LoVo (cell line): ENCODE results near the gene MINDY2.
"Not testable (repeated sequence)": the region's sequence is repeated elsewhere in the genome, so short reads cannot be mapped to it uniquely, and the experiment has no call there.

Experiments used
- DNase-seq: peaks from one replicate; pipeline ENCODE4 v3.0.0-alpha.2; 2016; ENCODE audit warnings: low spot score

Gene MINDY2

DNA sequence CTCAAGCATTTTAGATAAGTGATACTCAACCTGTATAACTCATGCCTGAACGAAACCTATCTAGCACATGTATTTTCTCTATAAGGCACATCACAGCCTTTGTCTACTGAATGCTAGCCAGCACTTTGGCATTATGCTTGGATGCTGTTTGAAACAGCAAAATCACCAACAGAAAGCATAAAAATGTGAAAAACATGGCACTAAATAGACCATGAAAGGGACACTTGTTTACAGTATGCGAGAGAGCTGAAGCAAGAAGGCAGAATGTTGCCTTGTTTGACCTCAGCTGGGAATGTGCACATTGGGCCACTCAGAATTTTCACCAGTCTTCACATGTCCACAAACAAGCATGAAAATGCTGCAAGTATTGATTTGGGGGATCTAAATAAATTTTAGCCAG lies 59.5 kb downstream of the MINDY2 start:
- DNase-seq: no peak

DNA sequence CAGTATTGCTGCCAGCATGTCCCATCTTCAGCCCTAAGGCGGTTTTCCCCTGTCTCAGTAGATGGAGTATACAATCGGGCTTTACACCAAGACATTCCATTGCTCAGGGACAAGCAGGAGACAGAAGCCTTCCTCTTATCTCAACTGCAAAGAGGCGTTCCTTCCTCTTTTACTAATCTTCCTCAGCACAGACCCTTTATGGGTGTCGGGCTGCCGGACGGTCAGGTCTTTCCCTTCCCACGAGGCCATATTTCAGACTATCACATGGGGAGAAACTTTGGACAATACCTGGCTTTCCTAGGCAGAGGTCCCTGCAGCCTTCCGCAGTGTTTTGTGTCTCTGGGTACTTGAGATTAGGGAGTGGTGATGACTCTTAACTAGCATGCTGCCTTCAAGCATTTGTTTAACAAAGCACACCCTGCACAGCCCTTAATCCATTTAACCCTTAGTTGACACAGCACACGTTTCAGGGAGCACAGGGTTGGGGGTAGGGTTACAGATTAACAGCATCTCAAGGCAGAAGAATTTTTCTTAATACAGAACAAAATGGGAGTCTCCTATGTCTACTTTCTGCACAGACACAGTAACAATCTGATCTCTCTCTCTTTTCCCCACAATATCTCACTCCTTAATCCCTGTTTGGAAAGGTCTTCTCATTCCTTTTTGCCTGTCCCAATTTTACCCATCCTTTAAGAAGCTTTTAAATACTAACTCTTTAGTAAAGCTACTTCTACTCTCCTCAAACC lies 62.8 kb downstream of the MINDY2 start:
- DNase-seq: not testable (repeated sequence)

DNA sequence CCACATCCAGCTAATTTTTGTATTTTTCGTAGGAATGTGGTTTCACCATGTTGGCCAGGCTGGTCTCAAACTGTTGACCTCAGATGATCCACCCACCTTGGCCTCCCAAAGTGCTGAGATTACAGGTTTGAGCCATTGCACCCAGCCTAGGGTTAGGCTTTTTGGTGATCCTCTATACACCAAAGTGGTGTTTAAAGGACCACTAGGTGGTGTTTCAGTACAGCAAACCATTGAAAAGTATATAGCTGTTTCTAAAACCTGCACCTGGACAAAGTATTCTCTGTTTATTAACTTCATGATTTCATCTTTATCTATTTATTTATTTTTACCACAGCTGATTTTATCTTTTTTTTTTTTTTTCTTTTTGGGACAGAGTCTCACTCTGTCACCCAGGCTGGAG lies 68.4 kb downstream of the MINDY2 start:
- DNase-seq: no peak

DNA sequence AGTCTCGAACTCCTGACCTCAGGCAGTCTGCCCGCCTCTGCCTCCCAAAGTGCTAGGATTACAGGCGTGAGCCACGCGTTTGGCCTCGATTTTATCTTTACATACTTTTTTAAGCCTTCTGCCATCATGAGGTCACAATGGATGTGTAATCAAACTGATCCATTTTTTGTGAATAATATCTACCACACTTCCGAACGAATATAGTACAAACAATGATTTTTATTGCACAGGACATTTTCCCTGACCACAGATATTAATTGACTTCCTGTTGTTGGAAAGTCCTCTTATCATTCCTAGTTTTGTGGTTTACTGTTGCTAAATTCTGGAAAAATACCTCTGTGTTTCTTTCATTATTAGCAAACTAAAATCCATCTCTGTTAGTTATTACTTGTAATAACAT lies 68.9 kb downstream of the MINDY2 start:
- no peak for DNase-seq

DNA sequence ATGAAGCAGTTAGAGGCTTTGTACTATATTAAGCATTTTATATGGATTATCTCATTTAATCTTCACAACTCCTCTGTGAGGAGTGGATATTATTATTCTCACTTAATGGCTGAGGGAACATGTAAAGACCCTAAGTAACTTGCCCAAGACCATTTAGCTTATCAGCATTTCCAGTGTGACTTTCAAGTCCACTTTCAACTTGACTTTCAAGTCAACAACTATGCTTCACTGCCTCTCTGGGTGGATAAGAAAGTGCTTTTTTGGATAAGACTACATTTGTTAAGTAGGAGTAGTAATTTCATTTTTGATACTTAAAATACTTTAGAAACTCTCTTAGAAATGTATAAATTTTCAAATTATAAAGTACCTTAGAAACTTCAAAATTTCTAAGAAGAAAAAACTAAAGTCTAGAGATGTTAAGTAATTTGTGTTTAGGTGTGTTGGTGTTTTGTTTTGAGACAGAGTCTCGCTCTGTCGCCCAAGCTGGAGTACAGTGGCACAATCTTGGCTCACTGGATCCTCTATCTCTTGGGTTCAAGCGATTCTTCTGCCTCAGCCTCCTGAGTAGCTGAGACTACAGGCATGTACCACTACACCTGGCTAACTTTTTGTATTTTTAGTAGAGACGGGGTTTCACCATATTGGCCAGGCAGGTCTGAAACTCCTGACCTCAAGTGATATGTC lies 71.8 kb downstream of the MINDY2 start:
- DNase-seq: no peak

DNA sequence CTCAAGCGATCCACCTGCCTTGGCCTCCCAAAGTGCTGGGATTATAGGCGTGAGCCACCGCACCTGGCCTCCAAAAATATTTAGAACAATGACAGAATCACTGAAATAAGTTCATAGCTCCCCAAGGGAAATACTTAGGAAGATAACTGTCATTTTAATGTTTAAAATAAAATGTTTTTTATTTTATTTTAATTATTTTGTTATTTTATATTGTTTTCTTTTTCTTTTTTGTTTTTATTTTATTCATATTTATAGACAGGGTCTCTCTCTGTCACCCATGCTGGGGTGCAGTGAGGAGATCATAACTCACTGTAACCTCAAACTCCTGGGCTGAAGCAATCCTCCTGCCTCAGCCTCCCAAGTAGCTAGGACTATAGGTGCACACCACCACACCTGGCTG lies 80.1 kb downstream of the MINDY2 start:
- not testable (repeated sequence) for DNase-seq

DNA sequence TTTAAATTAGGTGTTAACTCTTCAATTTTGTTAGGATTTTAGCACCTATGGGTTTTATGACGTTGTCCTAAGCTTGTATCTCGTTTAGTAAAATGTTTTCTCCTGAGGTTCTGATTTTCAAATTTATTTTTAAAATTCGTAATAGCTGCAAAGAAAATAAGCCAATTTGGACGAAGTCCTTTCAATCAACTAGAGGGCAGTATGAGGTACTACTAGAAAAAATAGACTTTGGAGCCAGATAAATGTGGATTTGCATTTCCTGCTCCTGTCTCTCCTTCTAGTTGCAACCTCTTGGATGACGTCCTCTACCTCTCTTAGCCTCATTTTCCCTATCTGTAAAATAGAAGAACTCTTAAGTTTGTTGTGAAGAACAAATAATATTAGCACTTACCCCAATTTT lies 81.2 kb downstream of the MINDY2 start:
- no peak for DNase-seq

DNA sequence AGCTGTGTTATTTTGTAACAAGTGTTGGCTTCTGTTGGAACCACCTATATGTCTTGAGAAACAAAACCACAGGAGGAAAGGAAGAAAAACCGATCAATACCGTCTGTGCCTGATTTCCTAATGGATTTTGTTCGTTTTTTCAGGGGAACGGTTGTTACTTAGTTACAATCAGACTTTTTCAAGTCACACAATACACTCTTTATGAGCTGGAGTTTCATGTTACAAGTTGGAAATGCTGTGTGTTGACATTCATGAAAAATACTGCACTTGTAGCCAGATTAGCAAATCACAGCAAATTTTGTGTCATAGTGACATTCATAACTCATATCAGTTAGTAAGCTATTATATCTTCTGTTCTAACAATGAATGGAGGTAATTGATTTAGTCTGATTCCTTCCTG lies 83.5 kb downstream of the MINDY2 start:
- DNase-seq: no peak

DNA sequence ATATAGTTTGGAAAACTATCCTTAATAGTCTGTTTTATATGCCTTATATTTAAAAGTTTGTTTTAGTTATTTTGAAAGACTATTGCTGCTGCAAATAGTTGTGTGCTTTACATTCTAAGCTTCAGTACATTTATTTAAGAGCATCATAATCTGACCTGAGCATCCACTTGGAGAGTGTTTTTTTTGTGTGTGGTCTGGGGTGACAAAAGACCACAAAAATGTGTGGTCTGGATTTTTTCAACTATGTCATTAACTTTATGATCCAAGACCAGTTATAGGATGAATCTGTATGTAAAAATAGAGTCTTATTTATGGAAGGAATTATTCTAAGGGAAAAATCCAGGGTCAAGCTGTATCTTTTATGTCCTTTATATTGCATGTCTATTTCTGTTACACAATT lies 85.0 kb downstream of the MINDY2 start:
- DNase-seq: no peak

DNA sequence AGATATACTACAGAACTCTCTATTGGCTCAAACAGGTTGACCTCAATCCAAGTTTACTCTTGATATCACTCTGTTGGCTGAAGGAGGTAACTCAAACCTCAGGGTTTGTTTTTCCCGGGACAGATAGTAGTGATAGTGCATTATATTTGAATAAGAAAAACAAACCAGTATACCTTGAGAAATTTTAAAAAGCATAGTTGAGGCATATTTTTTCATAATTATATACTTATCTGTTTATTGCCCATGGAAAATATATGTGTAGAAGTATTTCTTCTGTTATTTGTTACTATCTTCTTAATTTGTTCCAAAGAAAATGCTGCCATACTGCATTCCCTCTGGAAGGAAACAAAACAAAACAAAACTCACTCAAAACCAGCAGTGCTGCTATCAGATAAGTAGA lies 85.5 kb downstream of the MINDY2 start:
- not testable (repeated sequence) for DNase-seq

DNA sequence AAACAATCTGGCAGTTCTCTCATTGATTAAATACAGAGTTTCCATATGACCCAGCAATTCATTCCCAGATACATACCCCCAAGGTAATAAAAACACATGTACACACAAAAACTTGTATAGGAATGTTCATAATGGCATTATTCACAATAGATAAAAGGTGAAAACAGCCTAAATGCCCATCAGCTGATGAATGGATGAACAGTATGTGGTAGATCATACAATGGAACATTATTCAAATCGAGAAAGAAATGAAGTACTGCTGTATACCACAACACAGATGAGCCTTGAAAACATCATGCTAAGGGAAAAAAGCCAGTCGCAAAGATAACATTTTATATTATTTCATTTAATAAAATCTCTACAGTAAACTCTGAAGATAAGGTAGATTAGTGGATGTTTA lies 91.2 kb downstream of the MINDY2 start:
- DNase-seq: no peak

DNA sequence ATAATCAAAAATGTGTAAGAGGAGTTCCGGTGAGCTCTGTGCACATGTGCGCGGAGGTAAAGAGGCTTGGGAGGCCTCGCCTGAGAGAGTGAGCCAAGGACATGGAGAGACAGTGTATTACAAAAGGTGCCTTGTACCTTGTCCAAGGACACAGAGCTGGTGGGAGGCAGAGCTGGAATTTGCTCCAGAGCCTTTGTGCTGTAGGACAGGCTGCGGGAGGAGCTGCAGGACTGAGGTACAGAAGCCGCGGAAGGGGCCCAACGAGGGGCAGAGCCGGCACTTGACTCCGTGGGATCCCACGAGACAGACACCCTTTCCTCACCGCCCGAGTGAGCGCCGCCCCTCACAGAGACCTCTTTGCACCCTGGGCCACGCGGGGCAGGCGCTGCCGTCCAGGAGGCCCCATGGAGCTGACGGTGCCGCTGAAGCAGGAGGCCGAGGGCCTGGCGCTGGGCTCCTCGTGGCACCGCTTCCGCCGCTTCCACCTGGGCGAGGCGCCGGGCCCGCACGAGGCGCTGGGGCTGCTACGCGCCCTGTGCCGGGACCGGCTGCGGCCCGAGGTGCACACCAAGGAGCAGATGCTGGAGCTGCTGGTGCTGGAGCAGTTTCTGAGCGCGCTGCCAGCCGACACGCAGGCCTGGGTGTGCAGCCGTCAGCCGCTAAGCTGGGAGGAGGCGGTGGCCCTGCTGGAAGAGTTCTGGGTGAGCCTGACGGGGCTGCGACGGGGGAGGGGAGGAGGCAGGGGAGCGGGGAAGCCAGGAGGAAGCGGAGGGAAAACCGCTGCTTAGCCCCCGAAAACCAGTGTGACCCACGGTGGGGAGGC lies 93.7 kb downstream of the MINDY2 start:
- no peak for DNase-seq

DNA sequence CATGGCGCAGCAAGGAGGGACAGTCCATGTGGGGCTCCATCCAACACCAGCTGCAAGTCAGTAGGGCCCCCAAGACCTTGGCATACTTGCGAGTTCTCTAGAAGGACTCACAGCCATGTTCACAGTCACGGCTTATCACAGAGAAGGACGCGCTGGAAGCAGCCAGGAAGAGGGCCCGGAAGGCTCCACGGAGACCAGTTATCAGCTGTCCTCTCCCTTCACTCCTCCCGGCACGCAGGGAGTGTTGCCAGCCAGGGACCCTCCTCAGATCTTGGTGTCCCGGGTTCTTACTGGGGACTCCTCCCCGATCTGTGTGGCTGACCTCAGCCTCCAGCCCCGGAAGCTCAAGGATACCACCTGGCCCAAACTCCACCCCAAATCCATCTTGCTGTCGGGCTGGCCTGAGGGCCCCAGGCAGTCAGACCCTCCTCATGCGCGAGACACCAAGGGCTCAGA lies 94.4 kb downstream of the MINDY2 start:
- no peak for DNase-seq

DNA sequence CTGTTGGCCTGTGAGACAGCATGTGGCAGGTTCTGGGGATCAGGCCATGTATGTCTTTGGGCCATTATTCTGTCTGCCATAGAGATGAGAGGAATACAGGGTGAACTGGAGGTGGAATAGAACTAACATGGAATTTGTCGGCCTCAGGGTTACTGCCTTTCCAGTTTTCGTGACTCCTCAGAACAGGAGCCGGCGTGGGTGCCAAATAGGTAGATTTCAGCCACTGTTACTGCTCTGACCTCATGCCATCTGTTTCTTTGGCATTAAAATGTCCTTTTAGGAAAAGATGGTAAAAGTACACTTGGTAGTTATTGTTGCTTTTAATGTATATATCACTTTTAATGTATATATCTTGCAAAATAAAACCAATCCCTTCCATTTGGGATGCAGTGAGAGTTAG lies 96.8 kb downstream of the MINDY2 start:
- no peak for DNase-seq

DNA sequence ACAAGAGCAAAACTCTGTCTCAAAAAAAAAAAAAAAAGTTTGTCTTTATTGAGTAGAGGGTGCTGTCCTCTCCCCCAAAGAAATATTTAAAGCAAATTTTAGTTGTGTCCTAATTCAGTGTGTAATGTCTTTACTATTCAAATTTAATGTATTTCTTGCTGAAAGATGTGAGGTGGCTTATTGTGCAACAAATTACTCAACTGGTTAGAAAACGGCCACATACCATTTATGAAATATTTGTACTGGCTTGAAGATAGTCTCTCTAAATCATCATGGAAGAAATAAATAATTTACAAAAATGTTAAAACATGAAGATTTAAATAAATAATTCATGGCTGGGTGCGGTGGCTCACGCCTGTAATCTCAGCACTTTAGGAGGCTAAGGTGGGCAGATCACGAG lies 99.3 kb downstream of the MINDY2 start:
- no peak for DNase-seq

DNA sequence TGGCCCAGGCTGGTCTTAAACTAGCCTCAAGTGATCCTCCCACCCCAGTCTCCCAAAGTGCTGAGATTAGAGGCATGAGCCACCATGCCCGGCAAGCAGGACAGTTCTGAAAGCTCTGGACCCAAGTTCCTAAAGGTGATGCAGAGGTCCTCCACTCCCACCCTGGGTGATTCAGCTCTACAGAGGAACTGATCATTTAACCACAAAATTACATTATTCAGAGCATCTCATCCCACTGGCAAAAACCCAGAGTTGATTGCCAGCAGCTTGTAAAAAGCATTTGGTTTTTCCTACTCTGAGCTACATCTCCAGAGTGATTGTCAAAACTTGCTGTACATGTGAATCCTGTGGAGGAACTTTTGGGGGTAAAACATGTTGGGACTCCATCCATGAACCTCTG lies 102.2 kb downstream of the MINDY2 start:
- no peak for DNase-seq

DNA sequence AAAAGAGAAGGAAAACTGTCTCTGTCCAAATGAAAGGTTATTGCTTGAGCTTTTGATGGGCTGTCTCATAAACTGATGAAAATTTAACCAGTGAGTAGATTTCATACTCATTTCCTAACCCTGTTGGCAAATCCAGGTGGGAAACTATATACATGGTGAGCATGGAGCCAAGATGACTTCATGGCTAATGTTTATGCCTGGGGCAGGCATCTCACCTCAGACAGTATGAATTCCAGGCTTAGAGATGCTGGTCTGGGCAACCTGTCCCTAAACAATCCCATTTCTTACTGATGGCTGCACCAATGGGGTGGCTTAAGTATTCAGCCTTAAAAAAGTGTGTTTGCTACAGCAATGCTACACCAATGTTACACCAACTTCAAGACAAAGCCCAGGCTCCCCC lies 104.2 kb downstream of the MINDY2 start:
- DNase-seq: no peak

DNA sequence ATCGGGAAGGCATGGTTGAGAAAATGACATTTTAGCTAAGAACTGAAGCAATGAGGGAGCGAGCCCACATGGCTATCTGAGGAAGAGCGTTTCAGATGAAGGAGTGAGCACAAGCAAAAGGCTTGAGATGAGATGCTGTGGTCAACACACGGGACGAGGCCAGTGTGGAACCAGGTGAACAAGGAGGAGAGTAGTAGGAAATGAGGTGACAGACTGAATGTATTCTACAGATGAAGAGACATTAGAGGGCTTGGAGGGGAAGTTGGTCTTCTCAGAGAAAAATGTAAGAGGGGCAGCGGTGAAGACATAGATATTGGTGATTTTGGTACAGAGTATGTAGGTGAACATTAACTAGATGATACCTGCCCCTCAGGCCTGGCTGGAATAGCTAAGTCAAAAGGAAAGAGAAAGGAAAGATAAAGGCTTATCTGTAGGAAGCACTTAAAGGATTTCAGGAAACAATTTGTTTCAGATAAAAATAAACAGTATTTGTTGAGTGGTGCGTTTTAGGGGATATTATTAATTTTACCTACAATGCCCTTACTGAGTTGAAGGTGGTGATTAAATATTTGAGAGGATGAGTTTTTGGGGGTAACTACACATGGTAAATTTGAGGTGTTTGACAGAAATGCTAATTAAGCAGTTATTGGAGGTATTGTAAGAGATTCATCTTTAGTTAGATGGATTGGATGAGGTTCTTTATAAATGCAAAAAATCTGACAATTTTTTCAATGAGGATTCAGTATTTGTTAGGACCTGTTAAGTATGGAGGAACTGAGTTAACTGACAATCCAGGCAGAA lies 105.4 kb downstream of the MINDY2 start:
- DNase-seq: no peak

DNA sequence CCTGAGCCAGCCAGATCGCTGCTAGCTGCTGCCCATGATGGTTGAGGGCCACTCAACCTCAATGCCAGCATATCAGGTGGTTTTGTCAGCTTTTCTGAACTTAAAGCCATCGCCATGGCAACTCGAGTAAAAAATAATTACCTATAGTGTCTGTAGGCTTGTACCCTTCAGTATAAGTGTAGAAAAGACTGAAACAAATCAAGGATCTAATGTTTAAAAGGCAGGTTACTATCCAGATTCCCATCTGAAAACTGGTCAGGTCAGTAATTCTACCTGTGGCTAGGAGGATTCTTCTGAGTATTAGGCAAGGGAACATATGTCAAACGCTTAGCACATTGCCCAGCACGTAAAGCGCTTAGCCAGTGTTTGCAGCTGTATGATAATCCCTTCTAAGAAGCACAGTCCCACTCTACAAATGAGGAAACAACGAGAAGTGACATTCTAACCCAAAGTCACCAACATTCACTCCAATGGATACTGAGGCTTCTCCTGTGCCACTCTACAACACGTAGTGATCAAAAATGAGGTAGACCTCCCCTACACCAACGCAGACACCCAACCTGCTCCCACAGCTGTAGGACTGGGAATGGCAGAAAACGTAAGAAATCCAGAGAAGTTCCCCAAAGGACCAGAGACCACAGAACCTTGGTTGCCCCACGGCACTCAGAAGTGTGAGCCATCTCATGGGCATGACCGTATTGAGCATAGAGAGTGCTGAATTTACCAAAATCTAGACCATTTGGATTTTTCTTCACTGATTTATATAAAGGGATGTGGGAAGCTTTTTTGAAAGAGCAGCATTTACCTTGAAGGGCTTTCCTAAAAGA lies 107.1 kb downstream of the MINDY2 start:
- no peak for DNase-seq

DNA sequence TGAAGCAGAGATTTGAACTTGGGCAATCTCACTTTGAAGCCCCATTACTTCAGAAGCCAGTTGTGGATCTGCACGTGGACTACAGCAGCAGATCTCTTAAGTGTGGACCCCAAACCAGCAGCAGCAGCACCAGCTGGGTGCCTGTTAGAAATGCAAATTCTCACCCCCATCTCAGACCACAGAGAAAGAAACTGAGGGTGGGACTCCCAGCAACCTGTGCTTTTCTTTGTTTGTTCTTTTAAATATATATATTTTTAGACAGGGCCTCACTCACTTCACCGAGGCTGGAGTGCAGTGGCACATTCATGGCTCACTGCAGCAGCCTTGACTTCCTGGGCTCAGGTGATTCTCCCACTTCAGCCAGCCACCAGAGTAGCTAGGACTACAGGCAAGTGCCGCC lies 109.2 kb downstream of the MINDY2 start:
- DNase-seq: no peak

DNA sequence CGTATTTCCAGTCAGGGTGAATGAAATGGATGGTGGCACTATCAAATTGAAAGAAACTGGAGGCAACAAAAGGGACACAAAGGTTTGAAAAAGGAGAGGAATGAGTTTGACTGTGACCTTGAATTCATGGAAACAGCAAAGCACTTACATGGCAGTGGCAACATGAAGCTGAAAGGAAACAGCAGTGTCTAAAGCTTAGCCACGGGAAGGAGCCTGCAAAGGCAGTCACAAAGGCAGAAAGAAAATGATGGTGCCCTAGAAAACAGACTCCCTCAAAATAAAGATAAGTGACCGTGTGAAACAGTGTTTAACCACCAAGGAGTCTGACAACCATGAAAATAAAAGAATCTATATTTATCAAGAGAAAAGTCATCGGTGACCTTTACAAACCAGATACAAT lies 111.1 kb downstream of the MINDY2 start:
- DNase-seq: no peak
